ENCODE data around the gene PARP2. TPM values are rescaled to one million over a fixed set of nuclear protein-coding genes. Genes with fewer than 3 reads are reported as not detected.

Gene PARP2
- total RNA-seq, 1 donor from 2014 or later, result 50.7 TPM

GRCh38 chr14:20305265-20306078 is 38.0 kb upstream of the PARP2 start, which contains the start of gene TTC5:
Gene TTC5 (minus strand): TSS chr14:20305951. CDS start chr14:20305937, 14 bp downstream.
- peak; percentile 95 for TF ChIP-seq CTCF (conservative IDR thresholded peaks at IDR 0.05)

GRCh38 chr14:20306079-20306423 is 37.4 kb upstream of the PARP2 start:
- H3K27ac Mint-ChIP-seq (ENCODE audit: unreplicated experiment), result no peak overlapping the region
- peaks cover 23% of the 10 kb centered on the region for H3K4me1 Mint-ChIP-seq
- DNase-seq (ENCODE audit: low read depth, low spot score), result no peak
- H3K36me3 Mint-ChIP-seq (ENCODE audit: low read depth), result peaks cover 8% of the 10 kb centered on the region
- H3K4me3 Mint-ChIP-seq, result peak overlapping the region; percentile 95
- H3K9me3 Mint-ChIP-seq, result peaks cover 2% of the 10 kb centered on the region
- no peak for TF ChIP-seq CTCF (conservative IDR thresholded peaks at IDR 0.05)
- H3K27me3 Mint-ChIP-seq (ENCODE audit: low read depth), result no peaks in the 10 kb centered on the region

More at GRCh38 chr14:20305265-20306078, 38.0 kb upstream of the PARP2 start, which contains the start of gene TTC5:
- Mint-ChIP-seq H3K27ac (ENCODE audit: unreplicated experiment) (peak within 1 kb of the TSS; percentile 59), H3K36me3 (ENCODE audit: low read depth) (peaks cover 9% of the 10 kb centered on the region), H3K4me3 (peak within 1 kb of the TSS; percentile 95), H3K9me3 (peaks cover 2% of the 10 kb centered on the region), H3K4me1 (peaks cover 23% of the 10 kb centered on the region), H3K27me3 (ENCODE audit: low read depth) (no peaks in the 10 kb centered on the region)
- peak; percentile 93 for DNase-seq (ENCODE audit: low read depth, low spot score)

GRCh38 chr14:20314026-20314425 is 29.4 kb upstream of the PARP2 start:
- H3K36me3 Mint-ChIP-seq (ENCODE audit: low read depth), result peaks cover 37% of the 10 kb centered on the region
- no peak overlapping the region for H3K27ac Mint-ChIP-seq (ENCODE audit: unreplicated experiment)
- no peaks in the 10 kb centered on the region for H3K4me1 Mint-ChIP-seq
- H3K9me3 Mint-ChIP-seq, result no peaks in the 10 kb centered on the region
- no peaks in the 10 kb centered on the region for H3K27me3 Mint-ChIP-seq (ENCODE audit: low read depth)
- H3K4me3 Mint-ChIP-seq, result no peak overlapping the region
- TF ChIP-seq CTCF (conservative IDR thresholded peaks at IDR 0.05), result no peak
- no peak for DNase-seq (ENCODE audit: low read depth, low spot score)

- Mint-ChIP-seq H3K4me3 (peak overlapping the region; percentile 57), H3K27ac (ENCODE audit: unreplicated experiment) (no peak overlapping the region), H3K27me3 (ENCODE audit: low read depth) (no peaks in the 10 kb centered on the region), H3K9me3 (no peaks in the 10 kb centered on the region), H3K4me1 (no peaks in the 10 kb centered on the region), H3K36me3 (ENCODE audit: low read depth) (peaks cover 35% of the 10 kb centered on the region)
- no peak for DNase-seq (ENCODE audit: low read depth, low spot score)
- no peak for TF ChIP-seq CTCF (conservative IDR thresholded peaks at IDR 0.05)
These were observed 25.7 kb upstream of the PARP2 start for GRCh38 chr14:20317720-20318119.

GRCh38 chr14:20327005-20327869 is 16.2 kb upstream of the PARP2 start:
- H3K4me1 Mint-ChIP-seq, result peaks cover 44% of the 10 kb centered on the region
- H3K9me3 Mint-ChIP-seq, result no peaks in the 10 kb centered on the region
- H3K27me3 Mint-ChIP-seq (ENCODE audit: low read depth), result no peaks in the 10 kb centered on the region
- peak; percentile 88 for TF ChIP-seq CTCF (conservative IDR thresholded peaks at IDR 0.05)
- peaks cover 14% of the 10 kb centered on the region for H3K36me3 Mint-ChIP-seq (ENCODE audit: low read depth)
- DNase-seq (ENCODE audit: low read depth, low spot score), result no peak
- H3K27ac Mint-ChIP-seq (ENCODE audit: unreplicated experiment), result peak overlapping the region; percentile 1
- peak overlapping the region; percentile 83 for H3K4me3 Mint-ChIP-seq
